Measurements from ENCODE around the gene PIP5K1A.
"Not testable (repeated sequence)": the region's sequence is repeated elsewhere in the genome, so short reads cannot be mapped to it uniquely, and the experiment has no call there.

The PIP5K1A gene

GRCh38 chr1:151259351-151259750, 61.0 kb downstream of the PIP5K1A start:
- DNase-seq = no peak

- DNase-seq = no peak
Measured at GRCh38 chr1:151265446-151266236, 67.3 kb downstream of the PIP5K1A start.

GRCh38 chr1:151266315-151266714, 68.0 kb downstream of the PIP5K1A start:
- DNase-seq = no peak

- no peak for DNase-seq
Measured at GRCh38 chr1:151266821-151267220, 68.5 kb downstream of the PIP5K1A start.

GRCh38 chr1:151267760-151268159, 69.4 kb downstream of the PIP5K1A start:
- DNase-seq = no peak

DNA sequence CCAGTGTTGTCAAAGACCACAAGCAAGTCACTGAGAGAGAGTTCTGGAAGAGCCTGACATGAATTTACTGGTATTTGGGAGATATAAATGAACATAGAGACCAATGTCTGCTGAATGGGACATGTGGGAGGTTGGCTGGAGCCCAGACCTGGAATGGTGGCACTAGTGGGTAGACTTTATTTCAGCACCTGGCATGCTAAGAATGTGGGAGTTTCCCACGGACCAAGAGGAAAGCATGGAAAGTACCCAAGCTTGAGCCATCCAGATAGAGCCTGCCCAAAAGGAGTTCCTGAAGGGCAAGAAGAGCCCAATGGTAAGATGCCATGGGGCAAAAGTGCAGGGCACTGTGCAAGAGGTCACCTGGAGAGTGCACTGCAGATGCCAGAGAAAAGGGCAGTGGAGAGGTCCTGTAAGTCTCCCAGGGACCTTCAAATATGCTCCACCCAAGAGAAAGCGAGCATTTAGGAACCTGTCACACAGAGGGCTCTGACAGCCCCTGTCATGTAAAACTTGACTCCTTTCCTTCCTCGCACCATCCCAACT, 75.6 kb downstream of the PIP5K1A start:
- DNase-seq = no peak

- DNase-seq = not testable (repeated sequence)
Measured at GRCh38 chr1:151275341-151275740, 77.0 kb downstream of the PIP5K1A start.

DNA sequence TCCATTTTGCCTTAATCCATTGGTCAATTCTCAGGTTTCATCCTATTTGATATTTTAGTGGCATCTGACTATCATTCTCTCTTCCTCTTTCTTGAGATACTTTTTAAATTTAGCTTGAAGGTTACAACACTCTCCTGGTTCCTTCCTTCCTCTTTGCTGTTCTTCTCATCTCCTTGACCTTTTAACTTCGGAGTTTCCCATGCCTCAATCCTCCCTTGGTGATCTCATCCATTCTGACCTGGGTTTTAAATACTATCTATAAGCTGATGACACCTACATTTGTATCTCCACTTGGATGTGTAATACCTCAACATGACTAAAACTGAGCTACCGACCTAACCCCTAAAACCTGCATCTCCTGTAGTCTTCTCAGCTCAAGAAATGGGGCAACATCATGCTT, 78.9 kb downstream of the PIP5K1A start:
- no peak for DNase-seq

DNA sequence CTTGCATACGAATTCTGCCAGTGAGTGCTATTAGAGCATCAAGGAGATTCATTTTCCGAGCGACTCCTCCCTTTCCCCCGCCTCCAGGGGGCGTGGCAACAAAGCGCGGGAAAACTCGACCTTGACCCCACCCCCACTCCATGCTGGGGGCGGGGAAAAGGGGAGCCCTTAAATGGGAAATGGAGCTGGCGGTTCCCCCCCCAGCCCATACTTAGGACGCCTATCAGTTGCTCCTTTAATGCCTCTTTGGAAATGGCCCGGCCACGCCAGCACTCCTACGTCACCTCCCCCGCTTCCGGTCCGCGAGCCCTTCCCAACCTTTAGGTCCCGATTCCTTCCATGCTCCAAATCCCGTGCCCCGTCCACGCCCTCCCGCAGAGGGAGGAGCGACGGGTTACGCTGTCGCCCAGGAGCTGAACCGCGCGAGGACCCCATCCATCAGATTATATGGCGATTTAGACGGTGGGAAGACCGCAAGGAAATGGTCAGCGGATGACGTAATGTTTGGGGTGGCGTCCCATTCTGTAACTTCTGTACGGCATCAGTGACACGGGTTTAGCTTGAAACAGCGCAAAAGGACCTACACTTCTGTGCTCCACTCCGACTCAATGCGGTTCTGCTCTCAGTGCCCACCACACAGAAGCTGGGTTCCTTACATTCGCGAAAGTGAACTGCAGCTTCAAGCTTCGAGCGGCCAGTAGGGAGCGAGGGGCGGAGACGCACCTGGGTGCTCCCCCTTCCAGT, 83.0 kb downstream of the PIP5K1A start:
- peak; percentile 99 for DNase-seq

DNA sequence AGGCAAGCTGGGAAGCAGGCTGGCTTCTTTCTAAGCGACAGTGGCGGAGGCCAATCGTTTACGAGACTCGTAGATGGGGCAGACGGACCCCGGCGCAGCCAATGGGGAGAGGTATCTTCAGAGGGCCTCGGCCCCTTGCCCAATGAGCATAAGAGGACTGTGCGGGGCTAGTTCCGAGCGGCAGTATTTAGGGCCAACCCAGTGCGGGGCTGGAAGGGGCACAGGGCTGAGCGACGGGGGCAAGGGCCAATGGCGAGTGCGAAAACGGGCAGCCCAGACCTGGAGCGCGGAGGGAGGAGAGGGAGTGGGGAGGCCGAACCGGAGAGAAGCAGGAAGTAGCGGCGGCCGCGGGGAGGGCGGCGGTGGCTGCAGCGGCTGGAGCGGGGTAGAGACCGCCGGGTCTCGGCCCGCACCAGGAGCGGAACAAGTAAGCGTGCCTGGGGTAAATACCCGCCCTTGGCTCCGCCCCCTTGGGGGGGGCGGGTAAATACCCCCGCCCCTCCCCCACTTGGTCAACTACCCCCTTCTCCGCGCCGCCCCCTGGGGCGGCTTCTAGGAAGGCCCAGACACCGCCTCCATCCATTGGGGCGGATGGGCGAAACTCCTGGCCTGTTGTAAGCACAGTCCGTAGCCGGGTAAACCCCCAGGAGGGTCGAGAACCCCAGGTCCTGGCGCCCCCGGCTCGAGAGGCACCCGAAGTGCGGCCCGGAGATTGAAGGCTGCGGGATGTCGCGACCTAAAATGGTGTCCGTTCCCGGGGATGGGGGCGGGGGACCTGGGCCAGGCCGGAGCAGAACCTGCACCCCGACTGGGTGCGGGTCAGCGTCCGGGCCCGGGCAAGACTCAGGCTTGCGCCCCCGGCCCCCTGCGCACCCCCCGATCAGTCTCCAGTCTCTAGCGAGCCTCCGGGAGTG, 83.9 kb downstream of the PIP5K1A start, which contains the start of gene ZNF687:
Gene ZNF687, plus strand, starts transcription at position 331 of the 914 bp plus-strand sequence. CDS start 3,993 bp downstream, outside the sequence.
- peak; percentile 100 for DNase-seq

- peak; percentile 5 for DNase-seq
Measured at GRCh38 chr1:151282883-151283725, 84.8 kb downstream of the PIP5K1A start.

DNA sequence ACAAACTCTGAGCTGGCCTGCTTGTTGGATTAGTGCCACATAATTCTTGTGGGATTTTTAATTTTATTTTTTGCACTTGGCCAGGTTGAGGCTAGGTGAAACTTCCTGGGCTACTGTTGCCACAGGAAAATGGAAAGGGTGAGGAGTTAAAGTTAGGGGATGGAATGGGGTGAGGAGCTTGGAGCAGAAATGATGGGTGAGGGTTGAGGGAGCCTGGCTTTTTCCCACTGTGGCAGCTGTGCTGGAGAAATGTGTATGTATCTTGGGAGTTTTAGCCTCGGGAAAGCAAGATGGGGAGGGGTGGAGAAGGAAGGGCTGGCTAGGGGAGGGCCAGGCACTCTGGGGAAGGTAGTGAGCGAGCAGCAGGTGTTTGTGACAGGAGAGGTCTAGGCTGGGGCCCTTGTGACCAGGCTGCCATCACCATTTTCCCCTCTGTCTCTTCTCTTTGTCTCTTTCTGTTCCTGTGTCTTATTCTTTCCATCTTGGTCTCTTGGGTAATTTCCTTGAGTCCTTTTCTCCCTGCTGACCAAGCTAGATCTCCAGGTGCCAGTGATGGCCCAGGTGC, 85.7 kb downstream of the PIP5K1A start:
- no peak for DNase-seq

DNA sequence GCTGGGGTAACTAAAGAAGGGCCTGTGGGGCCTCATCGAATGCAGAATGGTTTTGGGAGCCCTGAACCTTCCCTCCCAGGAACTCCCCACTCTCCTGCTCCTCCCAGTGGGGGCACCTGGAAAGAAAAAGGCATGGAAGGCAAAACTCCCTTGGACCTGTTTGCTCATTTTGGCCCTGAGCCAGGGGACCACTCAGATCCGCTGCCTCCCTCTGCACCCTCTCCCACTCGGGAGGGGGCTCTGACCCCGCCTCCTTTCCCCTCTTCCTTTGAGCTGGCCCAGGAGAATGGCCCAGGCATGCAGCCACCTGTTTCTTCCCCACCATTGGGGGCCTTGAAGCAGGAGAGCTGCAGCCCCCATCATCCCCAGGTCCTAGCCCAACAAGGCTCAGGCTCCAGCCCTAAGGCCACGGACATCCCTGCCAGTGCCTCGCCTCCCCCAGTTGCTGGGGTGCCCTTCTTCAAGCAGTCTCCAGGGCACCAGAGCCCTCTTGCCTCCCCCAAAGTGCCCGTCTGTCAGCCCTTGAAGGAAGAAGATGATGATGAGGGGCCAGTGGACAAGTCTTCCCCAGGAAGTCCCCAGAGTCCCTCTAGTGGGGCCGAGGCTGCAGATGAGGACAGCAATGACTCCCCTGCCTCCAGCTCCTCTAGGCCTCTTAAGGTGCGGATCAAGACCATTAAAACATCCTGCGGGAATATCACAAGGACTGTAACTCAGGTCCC, 88.4 kb downstream of the PIP5K1A start:
- no peak for DNase-seq

- no peak for DNase-seq
Measured at GRCh38 chr1:151287341-151287699, 89.0 kb downstream of the PIP5K1A start.

GRCh38 chr1:151287767-151288500, 89.6 kb downstream of the PIP5K1A start:
- no peak for DNase-seq

DNA sequence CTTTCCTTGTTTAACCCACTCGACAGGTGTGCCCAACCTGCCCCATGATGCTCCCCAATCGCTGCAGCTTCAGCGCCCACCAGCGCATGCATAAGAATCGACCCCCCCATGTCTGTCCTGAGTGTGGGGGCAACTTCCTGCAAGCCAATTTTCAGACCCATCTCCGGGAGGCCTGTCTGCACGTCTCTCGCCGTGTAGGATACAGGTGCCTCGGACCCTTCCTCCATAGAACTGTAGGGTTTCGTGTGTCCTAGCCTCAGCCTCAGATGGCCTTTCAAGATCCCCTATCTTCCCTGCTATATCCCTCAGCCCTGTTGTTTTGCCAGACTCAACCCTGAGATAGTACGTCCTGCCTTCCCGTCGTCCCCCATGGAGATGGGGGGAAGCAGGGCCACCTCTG, 90.2 kb downstream of the PIP5K1A start:
- no peak for DNase-seq

DNA sequence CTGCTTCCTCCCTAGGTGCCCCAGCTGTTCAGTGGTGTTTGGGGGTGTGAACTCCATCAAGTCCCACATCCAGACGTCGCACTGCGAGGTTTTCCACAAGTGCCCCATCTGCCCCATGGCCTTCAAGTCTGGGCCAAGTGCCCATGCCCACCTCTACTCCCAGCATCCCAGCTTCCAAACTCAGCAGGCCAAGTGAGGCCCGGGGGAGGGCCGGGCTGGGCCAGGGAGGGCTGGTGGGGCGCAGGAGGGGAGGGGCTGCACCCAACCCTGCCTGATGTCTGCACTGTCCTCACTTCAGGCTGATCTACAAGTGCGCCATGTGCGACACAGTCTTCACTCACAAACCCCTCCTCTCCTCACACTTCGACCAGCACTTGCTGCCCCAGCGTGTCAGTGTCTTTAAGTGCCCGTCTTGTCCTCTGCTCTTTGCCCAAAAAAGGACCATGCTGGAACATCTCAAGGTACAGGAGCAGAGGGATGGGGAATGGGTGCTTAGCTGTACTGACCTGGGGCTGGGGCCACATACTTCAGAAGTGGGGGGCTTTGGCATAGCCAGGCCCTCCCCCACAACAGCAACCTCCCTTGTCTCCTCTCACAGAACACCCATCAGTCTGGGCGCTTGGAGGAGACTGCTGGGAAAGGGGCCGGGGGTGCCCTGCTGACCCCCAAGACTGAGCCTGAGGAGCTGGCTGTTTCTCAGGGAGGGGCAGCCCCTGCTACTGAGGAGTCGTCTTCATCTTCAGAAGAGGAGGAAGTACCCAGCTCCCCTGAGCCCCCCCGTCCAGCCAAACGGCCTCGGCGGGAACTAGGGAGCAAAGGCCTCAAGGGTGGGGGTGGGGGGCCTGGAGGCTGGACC, 91.0 kb downstream of the PIP5K1A start:
- DNase-seq = no peak

DNA sequence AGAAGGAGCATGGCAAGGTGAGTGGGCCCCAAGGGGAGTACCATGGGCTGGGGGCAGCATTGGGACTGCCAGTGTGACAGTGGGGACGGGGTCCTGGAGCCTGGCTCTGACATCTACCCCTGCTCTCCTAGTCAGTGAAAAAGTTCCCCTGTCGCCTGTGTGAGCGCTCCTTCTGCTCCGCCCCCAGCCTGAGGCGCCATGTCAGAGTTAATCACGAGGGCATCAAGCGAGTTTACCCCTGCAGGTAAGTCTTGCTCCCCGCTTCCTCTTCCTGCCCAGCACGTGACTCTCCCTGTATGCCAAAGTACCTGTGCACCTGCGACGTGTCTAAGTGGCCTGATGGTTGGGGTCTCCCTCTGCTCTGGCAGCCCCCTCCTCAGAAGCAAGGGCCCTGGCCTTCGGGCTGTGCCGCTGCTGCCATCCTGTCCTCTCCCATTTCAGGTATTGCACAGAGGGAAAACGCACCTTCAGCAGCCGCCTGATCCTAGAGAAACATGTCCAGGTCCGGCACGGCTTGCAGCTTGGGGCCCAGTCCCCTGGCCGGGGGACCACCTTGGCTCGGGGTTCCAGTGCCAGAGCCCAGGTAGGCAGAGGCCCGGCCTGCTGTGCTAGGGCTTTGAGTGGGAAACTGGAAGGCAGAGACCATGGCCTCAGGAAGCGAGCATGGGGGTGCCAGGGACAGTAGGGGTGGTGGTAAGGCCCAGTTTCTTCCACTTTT, 91.8 kb downstream of the PIP5K1A start:
- DNase-seq = no peak
